KBM-7 (cell line): ENCODE data around the gene PGBD5.

Experiments used
- DNase-seq: peaks from one replicate; pipeline ENCODE4 v3.0.0-alpha.2; 2015
- in situ Hi-C: fragments of 300-500 bp; cut with MboI; formaldehyde crosslinking; loops from 2 replicates; pipeline ENCODE4 v1.14.3; 2020; ENCODE audit warnings: low sequenced_read_pairs, low pct_unique_long_range_greater_than_20kb, mixed read lengths

Gene PGBD5

GRCh38 chr1:230356869-230357794 is 69.0 kb downstream of the PGBD5 start:
- in situ Hi-C loops = no loop called here
- DNase-seq = no peak

GRCh38 chr1:230356190-230356589 is 69.9 kb downstream of the PGBD5 start:
- in situ Hi-C loops = no loop called here
- no peak for DNase-seq

GRCh38 chr1:230355594-230355993 is 70.5 kb downstream of the PGBD5 start:
- in situ Hi-C loops = no loop called here
- DNase-seq = no peak

- DNase-seq = no peak
- in situ Hi-C loops = no loop called here
Observed at GRCh38 chr1:230355128-230355527, 71.0 kb downstream of the PGBD5 start.

GRCh38 chr1:230354005-230354404 is 72.1 kb downstream of the PGBD5 start:
- DNase-seq = no peak
- in situ Hi-C loops = no loop called here

- in situ Hi-C loops = no loop called here
- DNase-seq = no peak
Observed at GRCh38 chr1:230352537-230352936, 73.6 kb downstream of the PGBD5 start.

- in situ Hi-C loops = no loop called here
- no peak for DNase-seq
Observed at GRCh38 chr1:230351983-230352382, 74.1 kb downstream of the PGBD5 start.

- in situ Hi-C loops = no loop called here
- no peak for DNase-seq
Observed at GRCh38 chr1:230351514-230351913, 74.6 kb downstream of the PGBD5 start.

GRCh38 chr1:230350208-230350921 is 75.8 kb downstream of the PGBD5 start:
- in situ Hi-C loops = no loop called here
- DNase-seq = no peak

- in situ Hi-C loops = no loop called here
- no peak for DNase-seq
Observed at GRCh38 chr1:230349020-230349393, 77.1 kb downstream of the PGBD5 start.

GRCh38 chr1:230348386-230349019 is 77.6 kb downstream of the PGBD5 start:
- in situ Hi-C loops = no loop called here
- no peak for DNase-seq

- in situ Hi-C loops = no loop called here
- no peak for DNase-seq
Observed at GRCh38 chr1:230347896-230348295, 78.2 kb downstream of the PGBD5 start.

- no peak for DNase-seq
- in situ Hi-C loops = no loop called here
Observed at GRCh38 chr1:230345139-230345885, 80.8 kb downstream of the PGBD5 start.

GRCh38 chr1:230342699-230343098 is 83.4 kb downstream of the PGBD5 start:
- no peak for DNase-seq
- in situ Hi-C loops = no loop called here

- in situ Hi-C loops = no loop called here
- DNase-seq = no peak
Observed at GRCh38 chr1:230342019-230342418, 84.1 kb downstream of the PGBD5 start.

- DNase-seq = no peak
- in situ Hi-C loops = no loop called here
Observed at GRCh38 chr1:230341162-230341546, 85.0 kb downstream of the PGBD5 start.

- in situ Hi-C loops = no loop called here
- DNase-seq = no peak
Observed at GRCh38 chr1:230340526-230341161, 85.5 kb downstream of the PGBD5 start.

GRCh38 chr1:230339033-230339432 is 87.1 kb downstream of the PGBD5 start:
- in situ Hi-C loops = no loop called here
- no peak for DNase-seq

GRCh38 chr1:230337266-230337665 is 88.9 kb downstream of the PGBD5 start:
- DNase-seq = no peak
- in situ Hi-C loops = no loop called here
